GM12891 (cell line): Measurements from ENCODE around the gene CNOT3.

ENCODE experiments used
- DNase-seq: peaks from one replicate; pipeline ENCODE4 v3.0.0; 2011; ENCODE audit warnings: low spot score; ENCODE audit not compliant: insufficient read length
- FAIRE-seq: peaks from 2 replicates; lab custom pipeline; 2011; peaks lifted over from hg19 to GRCh38; lab: Jason Lieb, UNC
- PAX5 ChIP-seq: IDR thresholded peaks from 2 replicates; pipeline ENCODE4 v1.6.1; 2011; ENCODE audit warnings: low read length, moderate library complexity, mild to moderate bottlenecking; ENCODE audit not compliant: insufficient read depth, severe bottlenecking
- POLR2A ChIP-seq: IDR thresholded peaks from 2 replicates; pipeline ENCODE4 v1.6.1; 2011; ENCODE audit warnings: low read depth, low read length, control low read depth
- POLR2AphosphoS5 ChIP-seq: IDR thresholded peaks from 2 replicates; pipeline ENCODE4 v1.6.1; 2011; ENCODE audit warnings: low read depth, low read length, control low read depth
- POU2F2 ChIP-seq: IDR thresholded peaks from 2 replicates; pipeline ENCODE4 v1.6.1; 2011; ENCODE audit warnings: low read depth, mild to moderate bottlenecking, control low read depth, low read length, moderate library complexity
- SPI1 ChIP-seq: IDR thresholded peaks from 2 replicates; pipeline ENCODE4 v1.6.1; 2011; ENCODE audit warnings: low read depth, low read length, control low read depth
- TAF1 ChIP-seq: IDR thresholded peaks from 2 replicates; pipeline ENCODE4 v1.6.1; 2011; ENCODE audit warnings: low read depth, low read length, control low read depth

Gene CNOT3

DNA sequence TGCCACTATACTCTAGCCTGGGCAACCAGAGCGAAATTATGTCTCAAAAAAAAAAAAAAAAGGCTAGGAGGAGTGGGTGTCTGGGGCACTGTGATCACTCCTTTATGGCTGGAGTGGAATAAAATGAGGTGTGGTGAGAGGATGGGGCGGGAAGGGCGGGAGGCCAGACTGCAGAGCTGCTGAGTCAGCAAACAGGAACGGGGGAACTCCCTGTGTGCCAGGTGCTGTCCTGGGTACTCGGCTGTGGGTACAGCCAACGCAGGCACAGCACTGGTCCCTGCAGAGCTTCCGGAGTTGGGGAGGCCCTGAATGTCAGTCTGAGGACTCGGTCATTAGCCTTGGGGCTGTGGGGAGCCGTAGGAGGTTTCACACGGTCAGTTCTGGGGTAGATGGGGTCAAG, 16.3 kb upstream of the CNOT3 start:
- TF ChIP-seq SPI1, result no peak
- TF ChIP-seq PAX5, result no peak
- no peak for TF ChIP-seq POLR2A
- TF ChIP-seq POLR2AphosphoS5, result no peak
- no peak for TF ChIP-seq TAF1
- no peak for TF ChIP-seq POU2F2
- DNase-seq, result no peak
- FAIRE-seq, result no peak

- TF ChIP-seq SPI1 (no peak), POLR2AphosphoS5 (no peak), POU2F2 (no peak), PAX5 (no peak), POLR2A (no peak), TAF1 (no peak)
- DNase-seq (no peak), FAIRE-seq (no peak)
Observed at GRCh38 chr19:54123682-54124081, 13.9 kb upstream of the CNOT3 start.

GRCh38 chr19:54124393-54124792, 13.2 kb upstream of the CNOT3 start:
- TF ChIP-seq POLR2AphosphoS5 (no peak), SPI1 (no peak), TAF1 (no peak), POU2F2 (no peak)
- DNase-seq, result no peak
- no peak for FAIRE-seq

DNA sequence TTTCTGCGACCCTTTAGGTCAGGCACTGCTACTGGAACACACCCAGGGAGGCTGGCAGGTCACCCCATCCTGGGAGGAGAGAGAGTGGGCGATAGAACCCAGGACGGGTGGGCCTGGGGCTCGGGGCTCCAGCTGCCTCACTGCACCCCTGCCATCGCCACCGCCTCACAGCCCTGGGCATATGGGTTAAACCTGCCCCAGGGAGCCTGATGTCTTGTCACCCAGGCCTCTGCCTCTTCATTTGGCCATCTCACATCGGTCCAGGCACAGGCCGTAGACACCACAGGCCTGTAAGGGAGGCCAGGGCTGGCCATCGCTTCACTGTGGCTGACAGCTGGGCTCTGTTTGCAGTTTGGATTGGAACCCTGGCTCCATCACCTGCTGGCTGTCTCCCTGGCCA, 11.8 kb upstream of the CNOT3 start:
- TF ChIP-seq POLR2AphosphoS5 (no peak), TAF1 (no peak), POU2F2 (no peak)
- DNase-seq (no peak), FAIRE-seq (no peak)

GRCh38 chr19:54127688-54128440, 9.7 kb upstream of the CNOT3 start:
- no peak for DNase-seq
- no peak for TF ChIP-seq PAX5
- no peak for TF ChIP-seq TAF1
- no peak for TF ChIP-seq POLR2A
- no peak for TF ChIP-seq SPI1
- TF ChIP-seq POU2F2, result no peak
- no peak for TF ChIP-seq POLR2AphosphoS5
- FAIRE-seq, result no peak

DNA sequence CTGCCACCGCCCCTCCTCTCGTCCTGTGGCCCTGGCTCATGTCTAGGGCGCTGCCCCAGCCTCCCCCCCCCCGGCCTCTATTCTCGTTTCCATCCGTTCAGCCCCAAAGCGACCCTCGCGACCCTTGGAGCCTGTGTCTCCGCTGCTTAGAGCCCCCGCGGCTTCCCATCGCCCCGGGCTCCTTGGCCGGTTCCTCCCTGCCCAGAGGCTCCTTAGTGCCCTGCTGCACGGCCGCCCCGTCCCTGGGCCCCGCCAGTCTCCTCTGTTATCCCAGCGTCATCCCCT, 9.2 kb upstream of the CNOT3 start:
- FAIRE-seq (no peak), DNase-seq (no peak)
- TF ChIP-seq TAF1 (no peak), POU2F2 (no peak), PAX5 (no peak), POLR2A (no peak), SPI1 (no peak), POLR2AphosphoS5 (no peak)

DNA sequence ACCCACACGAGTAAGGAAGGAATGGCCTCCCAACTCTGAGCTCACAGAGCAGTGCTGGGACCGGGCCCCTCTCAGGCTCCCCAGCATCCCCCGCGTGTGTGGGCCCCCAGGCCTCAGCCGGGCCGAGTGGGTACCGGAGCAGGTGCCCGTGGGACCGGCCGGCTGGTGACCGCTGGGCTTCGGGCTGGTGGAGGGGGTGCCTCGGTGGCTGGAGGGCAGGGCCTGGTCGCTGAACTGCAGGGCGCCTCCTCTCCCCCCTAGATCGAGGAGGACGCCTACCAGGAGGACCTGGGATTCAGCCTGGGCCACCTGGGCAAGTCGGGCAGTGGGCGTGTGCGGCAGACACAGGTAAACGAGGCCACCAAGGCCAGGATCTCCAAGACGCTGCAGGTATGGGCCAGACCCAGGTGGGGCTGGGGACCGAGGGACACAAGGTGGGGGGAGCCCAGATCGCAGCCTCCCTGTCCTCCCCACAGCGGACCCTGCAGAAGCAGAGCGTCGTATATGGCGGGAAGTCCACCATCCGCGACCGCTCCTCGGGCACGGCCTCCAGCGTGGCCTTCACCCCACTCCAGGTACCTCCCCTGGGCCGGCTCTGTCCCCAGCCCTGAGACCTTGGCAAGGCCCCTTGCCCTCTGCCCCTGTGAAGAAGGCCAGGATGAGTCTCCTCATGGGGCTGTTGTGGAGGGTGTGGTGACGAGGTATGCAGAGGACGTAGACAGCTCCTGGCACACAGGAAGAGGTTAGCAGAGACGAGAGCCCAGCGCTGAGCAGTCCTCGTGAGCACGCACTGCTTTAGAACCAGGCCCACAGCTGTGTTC, 8.6 kb upstream of the CNOT3 start:
- no peak for TF ChIP-seq TAF1
- TF ChIP-seq POLR2AphosphoS5, result no peak
- no peak for TF ChIP-seq POLR2A
- no peak for TF ChIP-seq PAX5
- TF ChIP-seq SPI1, result no peak
- TF ChIP-seq POU2F2, result no peak
- FAIRE-seq (no peak), DNase-seq (no peak)

DNA sequence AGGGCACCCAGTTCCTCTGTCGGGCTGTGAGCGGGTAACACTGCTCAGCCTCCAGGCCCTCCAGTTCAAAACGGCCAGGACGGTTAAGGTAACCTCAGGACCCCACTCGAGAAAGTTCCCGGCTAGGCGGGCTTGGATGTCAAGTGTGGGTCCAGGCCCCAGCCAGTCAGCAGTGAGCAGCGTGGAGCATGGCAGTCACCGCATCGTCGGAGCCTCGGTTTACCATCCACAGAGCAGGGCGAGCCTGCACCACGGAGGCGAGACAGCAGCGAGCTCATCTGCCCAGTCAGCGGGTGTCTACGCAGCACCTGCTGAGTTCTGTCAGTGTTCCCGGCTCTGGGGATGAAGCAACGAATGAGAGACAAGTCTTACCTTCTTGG, 8.0 kb upstream of the CNOT3 start:
- TF ChIP-seq PAX5, result no peak
- no peak for TF ChIP-seq POU2F2
- no peak for TF ChIP-seq POLR2AphosphoS5
- TF ChIP-seq SPI1, result no peak
- no peak for TF ChIP-seq TAF1
- no peak for TF ChIP-seq POLR2A
- FAIRE-seq (no peak), DNase-seq (no peak)

DNA sequence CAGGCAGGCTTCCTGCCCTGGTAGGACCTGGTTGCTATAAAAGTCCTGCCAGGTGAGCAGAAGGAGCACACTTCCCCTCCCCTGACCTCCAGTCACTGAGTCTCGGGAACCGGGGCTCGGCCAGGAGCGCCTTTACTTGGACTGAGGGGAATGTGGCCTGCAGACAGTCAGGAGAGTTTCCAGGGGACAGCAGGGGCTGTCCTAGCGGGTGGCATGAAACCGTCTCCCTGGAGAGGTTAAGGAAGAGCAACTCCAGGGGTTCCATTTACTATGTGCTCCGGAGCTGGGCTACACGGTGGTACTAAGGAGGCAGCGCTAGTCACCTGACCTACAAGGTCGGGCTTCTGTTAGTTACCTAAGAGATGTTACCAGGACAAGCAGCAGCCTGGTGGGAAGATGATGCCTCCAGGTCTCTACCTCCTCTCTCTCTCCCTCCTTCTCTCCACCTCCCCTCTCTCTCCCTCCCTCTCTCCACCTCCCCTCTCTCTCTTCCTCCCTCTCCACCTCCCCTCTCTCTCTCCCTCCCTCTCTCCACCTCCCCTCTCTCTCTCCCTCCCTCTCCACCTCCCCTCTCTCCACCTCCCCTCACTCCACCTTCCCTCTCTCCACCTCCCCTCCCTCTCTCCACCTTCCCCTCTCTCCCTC, 4.1 kb upstream of the CNOT3 start:
- no peak for FAIRE-seq
- TF ChIP-seq POLR2AphosphoS5, result peak; percentile 80
- no peak for TF ChIP-seq PAX5
- peak; percentile 66 for TF ChIP-seq POLR2A
- no peak for DNase-seq

- TF ChIP-seq POLR2A (no peak), POU2F2 (no peak), SPI1 (no peak), PAX5 (no peak), POLR2AphosphoS5 (no peak), TAF1 (no peak)
- FAIRE-seq, result no peak
- no peak for DNase-seq
Observed at GRCh38 chr19:54133957-54134590, 3.5 kb upstream of the CNOT3 start.
